GM10847 (cell line): ENCODE measurements around the gene TP53TG5.

ENCODE experiments used
- POLR2A ChIP-seq: IDR thresholded peaks from 2 replicates; pipeline ENCODE4 v1.6.1; 2011; ENCODE audit not compliant: insufficient read length; ENCODE audit errors: extremely low read depth

TP53TG5 gene

DNA sequence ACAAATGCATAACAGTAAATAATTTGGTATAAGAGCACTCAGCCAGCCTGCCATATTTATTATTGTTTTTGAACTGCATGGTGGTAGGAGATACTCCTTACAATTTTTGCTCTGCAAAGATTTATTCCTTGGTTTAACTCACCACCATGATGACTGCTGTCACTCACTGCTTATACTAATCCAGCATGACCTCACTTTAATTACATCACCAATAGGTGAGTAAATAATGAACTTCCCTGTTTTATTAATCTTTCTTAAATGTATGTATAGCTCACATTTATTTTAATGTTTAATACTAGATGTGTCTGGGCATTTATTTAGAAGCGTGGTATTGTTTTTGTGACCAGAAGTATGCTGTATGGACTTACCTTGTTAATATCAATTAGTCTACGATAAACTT, 12.8 kb upstream of the TP53TG5 start:
- TF ChIP-seq POLR2A = no peak

DNA sequence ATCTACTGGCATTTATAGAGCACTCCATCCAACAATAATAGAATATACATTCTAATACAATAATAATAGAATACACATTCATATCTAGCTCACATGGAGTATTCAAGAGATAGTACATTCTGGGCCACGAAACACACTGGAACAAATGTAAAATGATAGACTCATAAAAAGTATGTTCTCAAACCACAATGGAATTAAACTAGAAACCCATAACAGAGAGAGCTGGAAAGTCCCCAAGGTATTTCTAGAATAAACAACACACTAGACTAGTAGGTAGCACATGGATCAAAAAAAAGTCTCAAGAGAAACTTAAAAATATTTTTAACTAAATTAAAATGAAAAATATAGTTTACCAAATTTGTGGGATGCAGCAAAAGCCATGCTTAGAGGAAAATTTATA, 9.1 kb upstream of the TP53TG5 start:
- TF ChIP-seq POLR2A = no peak

DNA sequence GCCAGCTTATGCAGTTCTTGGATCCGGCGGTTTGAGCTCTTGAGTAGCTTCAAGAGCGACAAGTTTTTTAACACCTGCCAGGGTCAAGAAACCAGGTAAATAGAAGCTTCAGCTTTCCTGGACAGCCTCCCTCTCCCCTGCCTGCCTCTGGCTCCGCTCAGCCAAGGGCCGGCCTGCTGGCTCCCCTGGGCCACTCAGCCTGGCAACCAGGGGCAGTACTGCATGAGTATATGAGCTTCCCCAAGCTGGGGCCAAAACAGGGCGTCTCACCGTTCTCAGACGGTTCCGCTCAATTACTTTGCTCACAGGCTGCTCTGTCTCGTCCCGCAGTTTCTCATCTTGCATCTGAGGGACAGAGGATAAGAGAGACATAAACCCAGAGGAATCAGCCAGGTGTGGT, 856 bp downstream of the TP53TG5 start:
- no peak for TF ChIP-seq POLR2A

DNA sequence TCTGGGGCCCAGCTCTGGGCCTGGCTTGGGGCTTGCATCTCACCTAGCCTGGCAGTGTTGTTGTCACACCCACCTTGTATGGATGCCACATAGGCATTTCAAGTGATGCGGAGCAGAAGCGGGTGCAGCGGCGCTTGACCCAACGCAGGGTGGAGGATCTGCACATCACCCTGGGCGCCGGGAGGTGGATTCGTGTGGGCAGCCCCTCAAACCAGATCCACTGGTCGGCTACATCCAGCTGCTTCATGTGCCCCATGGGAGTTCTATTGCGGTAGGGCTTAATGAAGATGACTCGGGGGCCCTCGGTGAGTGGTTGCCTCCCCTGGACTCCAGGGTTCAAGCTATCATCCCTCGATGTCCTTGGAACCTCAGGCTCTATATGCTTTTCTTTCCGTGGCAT, 3.2 kb downstream of the TP53TG5 start:
- TF ChIP-seq POLR2A = no peak

DNA sequence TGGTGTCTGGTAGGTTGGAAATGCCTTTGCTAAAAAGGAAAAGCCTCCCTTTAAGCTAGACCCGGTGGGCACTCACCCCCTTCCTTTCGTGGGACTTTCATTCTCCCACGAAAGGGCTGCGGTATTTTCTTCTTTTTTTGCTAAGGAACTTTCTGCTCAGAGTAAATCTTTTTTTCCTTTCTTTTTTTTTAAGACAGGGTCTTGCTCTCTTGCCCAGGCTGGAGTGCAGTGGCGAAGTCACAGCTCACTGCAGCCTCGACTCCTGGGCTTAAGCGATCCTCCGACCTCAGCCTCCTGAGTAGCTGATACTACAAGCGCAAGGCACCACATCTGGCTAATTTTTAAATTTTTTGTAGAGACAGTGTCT, 4.0 kb downstream of the TP53TG5 start:
- TF ChIP-seq POLR2A = no peak

DNA sequence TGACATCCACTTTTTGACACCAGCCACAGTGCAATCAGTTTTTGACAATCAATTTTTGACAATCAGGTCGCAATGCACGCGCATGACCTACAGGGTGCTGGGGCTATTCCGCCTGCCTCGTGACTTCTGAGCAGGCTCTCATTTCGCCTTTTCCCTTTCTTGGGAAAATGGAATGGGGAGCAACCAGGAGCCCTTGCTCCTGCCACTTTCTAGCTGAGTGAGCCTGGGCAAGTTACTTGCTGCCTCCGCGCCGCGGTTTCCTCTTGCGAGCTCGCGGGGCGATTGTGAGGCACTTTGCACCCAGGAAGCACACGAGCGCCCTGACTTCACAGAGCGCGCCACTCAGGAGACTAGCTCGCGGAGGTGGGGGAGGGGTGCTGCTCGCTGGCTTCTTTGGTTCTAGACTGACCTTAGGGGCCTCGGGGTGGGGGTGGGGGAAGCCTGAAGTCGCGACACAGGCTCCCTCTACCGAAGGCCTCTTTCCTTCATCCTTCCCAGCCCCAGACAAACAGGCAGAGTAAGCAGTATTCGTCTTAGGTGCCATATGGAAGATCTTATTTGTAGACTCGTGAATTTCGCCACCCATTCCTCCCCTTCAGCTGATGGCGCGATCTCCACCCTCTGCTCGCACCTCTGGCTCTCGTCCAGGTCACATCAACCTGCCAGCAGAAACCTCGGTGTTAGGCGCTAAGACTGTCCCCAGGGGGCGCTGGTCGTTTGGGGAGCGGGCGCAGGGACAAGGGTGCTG, 4.6 kb downstream of the TP53TG5 start:
- no peak for TF ChIP-seq POLR2A

DNA sequence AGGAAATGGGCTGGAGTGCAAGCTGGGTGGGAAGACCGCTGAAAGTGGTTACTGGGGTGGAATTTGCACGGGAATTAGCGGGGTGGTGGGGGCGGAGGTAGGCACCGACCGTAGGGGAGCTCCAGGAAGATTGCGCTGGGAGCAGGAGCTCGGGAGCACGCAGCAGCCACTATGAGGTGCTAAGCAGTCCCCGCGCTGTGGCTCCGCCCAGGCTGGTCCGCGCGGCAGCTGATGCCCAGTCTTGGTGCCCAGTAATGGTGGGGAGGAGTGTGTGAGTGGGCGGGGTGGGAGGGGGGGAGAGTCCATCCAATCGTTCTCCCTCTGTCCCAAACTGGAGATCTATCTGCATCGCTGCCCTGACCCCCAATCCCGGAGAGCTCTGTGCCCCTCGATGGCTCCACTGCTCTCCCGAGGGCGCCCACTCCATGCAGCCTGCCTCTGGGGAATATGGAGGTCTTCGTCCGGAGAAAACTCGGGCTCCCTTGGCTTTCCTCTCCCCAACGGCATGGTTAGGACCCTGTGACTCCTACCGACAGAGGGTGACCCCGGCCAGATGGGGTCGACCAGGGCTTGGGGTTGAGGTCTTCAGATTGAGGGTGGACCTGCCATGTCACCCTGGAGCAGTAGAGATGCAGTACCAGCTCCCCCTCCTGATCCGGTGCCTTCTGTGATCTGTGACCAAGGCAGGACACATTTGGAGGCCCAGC, 5.3 kb downstream of the TP53TG5 start:
- TF ChIP-seq POLR2A = no peak

DNA sequence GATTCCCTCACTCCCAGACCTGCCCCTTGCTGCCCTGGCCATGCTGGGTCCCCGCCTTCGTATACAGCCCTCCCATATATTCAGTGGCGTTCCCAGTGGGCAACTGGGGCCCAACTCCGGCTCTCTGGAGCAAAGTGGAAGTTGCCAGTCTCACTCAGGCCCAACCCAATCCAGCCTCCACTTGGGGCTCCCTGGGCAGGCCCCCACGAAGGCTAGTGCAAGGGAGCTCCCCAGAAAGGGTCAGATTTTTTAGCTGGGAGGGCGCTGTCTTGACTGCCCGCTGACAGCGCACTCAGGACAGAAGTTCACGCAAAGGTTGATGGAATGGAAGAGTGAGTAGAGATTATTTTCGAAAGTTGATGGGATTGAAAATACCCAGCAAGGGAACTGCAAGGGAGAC, 5.9 kb downstream of the TP53TG5 start:
- TF ChIP-seq POLR2A = no peak

DNA sequence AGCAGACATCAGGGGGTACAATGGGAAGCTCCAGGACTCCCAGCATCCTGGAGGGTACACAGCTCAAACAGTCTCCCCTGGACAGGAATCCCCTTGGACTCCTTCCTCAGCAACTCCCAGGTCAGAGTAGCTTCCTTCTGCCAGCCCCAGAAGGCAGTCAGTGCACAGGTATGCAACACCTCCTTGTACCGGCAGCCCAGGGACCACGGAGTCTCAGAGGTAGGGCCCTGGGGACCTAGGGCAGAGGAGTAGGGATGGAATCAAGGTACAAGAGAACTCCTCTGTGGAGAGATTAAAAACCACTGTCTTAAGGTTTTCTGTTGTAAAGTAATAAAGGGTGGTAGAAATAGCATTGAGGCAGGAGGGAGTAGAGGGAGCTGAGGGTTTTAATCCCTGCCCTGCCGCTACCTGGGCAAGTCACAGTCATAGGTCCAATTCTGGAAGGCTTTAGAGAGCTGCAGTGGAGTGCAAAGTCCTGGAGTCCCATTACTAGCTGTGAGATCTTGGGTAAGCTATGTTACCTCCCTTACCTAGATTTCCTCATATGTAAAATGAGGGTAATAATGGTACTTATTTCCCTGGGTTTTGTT, 7.5 kb downstream of the TP53TG5 start:
- no peak for TF ChIP-seq POLR2A

DNA sequence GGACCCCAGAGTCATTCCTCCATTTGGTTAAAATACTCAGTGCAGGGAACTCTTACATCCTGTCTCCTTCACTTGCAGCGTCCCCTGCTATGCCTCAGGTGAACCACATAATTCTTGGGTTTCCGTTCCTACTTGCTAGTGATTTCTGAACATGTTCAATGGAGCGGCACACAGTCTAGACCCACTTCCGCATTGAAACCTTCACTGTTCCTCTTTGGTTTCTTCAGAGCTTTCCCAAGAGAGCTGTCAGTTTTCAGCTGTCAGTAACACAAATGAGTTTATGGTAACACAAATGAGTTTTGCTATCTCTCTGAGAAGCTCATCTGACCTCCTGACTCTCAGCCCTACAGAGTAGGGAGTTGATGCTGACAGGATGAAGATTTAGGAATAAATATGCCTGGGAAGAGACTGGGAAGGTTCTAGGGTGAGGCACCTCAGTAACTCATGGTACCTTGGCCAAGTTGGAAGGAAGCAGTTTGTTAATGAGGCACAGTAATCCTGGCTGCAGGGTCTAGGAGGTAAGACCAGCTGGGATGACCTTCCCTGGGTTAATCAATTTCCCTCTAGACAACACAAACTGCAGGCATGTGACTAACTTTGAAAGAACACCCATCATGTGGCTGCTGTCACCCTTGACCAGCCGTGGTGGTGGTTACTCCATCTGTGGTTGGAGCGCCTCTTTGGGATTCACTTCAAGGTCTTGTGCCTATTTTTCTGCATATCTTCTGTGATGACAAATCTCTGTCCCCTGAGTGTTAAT, 9.7 kb downstream of the TP53TG5 start:
- no peak for TF ChIP-seq POLR2A

DNA sequence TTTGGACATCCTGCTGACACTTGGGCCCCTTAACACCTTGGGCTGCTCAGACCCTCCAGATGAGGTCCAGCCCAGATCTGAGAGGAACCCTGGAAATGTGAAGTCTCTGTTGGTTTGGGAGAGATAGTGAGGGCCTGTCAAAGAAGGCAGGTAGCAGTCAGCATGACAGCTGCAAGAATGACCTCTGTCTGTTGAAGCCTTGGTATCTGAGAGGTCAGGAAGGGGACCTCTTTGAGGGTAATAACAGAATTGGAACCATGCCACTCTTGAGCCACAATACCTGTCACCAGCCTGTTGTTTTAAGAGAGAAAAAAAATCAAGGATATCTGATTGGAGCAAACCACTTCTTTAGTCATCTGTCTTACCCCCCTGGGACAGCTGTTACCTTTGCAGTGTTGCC, 11.0 kb downstream of the TP53TG5 start:
- no peak for TF ChIP-seq POLR2A

DNA sequence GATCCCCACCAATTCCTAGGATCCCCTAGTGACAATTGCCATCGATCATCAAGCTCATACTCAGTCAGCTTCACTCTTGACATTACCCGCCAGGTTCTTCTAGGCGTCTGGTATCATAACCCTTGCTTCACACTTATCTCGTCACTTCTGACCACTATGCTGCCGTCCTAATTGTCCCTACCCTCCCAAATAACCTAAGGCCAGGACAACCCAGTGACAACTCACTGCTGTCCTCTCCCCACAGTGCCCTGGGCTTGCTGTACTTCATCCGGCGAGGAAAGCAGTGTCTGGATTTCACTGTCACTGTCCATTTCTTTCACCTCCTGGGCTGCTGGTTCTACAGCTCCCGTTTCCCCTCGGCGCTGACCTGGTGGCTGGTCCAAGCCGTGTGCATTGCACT, 11.5 kb downstream of the TP53TG5 start:
- TF ChIP-seq POLR2A = no peak

DNA sequence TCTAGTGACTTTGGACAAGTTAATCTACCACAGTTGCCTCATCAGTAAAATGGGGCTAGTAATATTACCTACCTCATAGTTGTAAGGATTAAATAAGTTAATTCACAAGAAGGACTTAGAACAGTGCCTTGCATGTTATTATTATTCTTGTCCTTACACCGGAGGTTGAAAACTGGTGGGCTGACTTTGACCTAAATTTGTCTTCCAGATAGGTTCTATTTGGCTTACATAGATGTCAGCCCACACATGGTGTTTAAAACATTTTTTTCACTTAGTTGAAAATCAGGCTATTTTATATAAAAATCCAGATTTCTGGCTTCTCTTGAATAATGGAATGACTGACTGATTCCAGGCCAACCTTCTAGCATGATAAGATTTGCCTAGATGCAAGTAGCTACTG, 11.9 kb downstream of the TP53TG5 start:
- no peak for TF ChIP-seq POLR2A

DNA sequence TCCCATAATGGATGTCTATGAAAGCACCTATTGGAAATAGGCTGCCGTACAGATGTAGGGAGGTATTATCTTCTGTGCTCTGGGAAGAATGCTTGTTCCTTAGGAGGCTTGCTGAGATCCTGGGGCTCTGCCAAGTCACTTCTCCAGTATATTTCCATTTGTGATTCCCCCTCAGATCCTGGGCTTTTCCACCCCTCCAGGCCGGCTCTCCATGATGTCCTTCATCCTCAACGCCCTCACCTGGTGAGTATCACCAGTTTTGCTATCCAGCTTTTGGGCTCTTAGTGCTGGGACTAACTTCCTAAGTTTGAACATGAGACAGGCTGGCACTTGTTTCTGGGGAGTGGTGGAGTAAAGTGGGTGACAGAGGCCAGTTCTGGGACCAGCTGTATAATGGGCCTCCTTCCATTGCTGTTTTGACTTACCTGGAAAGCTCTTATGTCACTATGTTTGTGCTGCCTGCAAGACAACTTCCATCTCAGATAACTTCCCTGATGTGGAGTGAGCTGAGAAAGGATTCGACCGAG, 12.6 kb downstream of the TP53TG5 start:
- TF ChIP-seq POLR2A = no peak

DNA sequence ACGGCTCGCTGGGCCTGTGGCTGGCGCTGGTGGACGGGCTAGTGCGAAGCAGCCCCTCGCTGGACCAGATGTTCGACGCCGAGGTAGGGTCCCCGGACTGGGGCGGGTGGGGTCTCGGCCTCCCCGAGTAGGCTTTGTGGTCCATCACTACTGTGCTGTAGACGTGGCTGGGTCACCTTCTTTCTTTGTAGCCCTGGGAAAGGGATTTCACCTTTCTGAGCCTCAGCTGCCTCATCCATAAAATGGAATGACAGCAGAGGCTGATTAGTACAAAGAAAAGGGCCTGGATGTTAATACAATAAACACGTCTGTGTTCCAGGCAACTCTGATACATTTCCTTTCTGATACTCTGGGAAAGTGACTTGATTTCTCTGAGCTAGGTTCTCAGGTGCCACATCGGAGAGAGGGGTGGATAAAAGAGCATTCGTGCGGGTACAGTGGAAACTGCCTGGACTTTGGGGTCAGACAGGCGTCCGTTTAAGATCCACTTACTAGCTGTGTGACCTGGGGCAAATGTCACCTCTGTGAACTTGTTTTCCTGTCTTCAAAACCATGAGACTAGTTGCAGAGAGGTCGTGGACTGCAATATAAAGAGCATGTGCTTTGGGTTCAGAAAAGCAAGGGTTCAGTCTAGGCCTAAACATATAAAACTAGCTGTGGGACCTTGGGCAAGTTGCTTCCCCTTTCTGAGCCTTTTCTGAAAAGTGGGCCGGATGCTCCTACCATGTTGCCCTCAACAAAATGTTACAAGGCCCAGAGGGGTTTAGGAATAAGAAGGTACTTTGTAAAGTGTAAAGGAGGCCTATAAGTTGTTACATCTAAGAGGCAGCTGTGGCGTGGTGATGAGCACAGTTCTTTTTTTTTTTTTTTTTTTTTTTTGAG, 14.3 kb downstream of the TP53TG5 start:
- no peak for TF ChIP-seq POLR2A
